GM12801 (cell line): Measurements from ENCODE around the gene OPCML.

Source experiments
- CTCF ChIP-seq: IDR thresholded peaks from one replicate; pipeline ENCODE4 v1.5.1; 2011; ENCODE audit warnings: control low read depth; ENCODE audit not compliant: insufficient read length; ENCODE audit errors: extremely low read depth

Gene OPCML

GRCh38 chr11:133023232-133023631 is 509.1 kb downstream of the OPCML start:
- TF ChIP-seq CTCF = no peak

GRCh38 chr11:133021553-133021952 is 510.7 kb downstream of the OPCML start:
- TF ChIP-seq CTCF = no peak

DNA sequence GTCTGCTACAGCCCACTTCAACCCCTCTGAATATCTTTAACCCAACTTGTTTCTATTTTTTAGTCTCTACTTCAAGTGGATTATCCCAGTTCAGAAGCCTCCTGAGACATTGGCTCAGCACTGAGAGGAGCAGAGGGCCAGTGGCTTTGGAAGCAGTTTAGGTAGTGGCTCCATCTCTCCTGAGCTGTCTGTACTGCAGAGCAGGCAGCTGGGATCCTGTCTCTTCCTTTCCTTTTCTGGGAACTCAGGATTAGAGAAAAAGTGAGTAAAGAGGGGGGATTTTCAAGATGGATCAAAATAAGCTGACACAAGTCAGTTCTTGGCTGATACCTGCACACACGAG is 512.0 kb downstream of the OPCML start:
- TF ChIP-seq CTCF = no peak

DNA sequence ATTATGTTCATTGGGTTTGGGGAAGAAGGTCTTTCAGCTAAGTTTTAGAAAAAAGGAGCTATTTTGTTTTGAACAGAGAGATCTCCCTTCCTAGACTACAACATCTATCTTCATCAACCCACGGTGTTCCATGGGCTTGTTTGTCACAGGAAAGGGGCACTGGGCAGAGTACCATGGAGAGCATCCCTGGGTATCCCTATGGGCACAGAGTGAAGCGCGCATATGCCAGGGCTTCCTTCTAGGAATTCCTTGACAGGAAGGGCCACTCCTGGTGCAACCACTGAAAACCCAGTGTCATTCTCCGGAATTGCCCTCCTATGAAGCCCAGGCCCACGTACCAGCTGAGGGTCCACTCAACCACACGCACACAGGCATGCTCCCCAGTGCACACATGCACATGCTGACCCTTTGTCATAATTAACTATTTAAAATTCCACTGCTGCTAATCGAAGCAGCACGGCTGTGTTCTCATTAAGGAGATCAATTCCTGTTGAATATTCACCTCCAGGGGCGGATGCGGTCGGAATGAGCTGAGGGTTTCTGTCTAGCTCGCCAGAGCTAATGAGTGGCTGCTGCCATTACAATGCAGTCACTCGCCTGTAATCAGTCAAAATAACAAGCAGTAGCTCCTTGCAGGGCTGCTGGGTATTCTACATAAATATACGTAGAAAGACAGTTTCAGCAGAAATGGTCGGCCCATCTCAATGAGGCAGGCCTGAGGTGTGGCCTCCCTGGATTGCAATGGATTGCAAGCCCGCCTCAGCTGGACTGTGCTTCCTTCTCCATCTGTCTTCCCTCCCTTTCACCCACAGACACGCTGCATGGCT is 512.5 kb downstream of the OPCML start:
- no peak for TF ChIP-seq CTCF

GRCh38 chr11:133015457-133015856 is 516.8 kb downstream of the OPCML start:
- no peak for TF ChIP-seq CTCF

GRCh38 chr11:133014337-133014736 is 518.0 kb downstream of the OPCML start:
- TF ChIP-seq CTCF = no peak

GRCh38 chr11:133012803-133013202 is 519.5 kb downstream of the OPCML start:
- no peak for TF ChIP-seq CTCF
